ENCODE results near the gene SLIT2. TPM values are rescaled to one million over a fixed set of nuclear protein-coding genes. Genes with fewer than 3 reads are reported as not detected.

The SLIT2 gene
- total RNA-seq, 1 donor from 2014 or later: 11.2 TPM

GRCh38 chr4:20254511-20255250 lies 3.0 kb downstream of the SLIT2 start:
- DNase-seq (ENCODE audit: low read depth) (peak; percentile 48), FAIRE-seq (no peak)
- Histone ChIP-seq H4K20me1 (ENCODE audit: insufficient read depth, low read length) (peaks cover 16% of the 10 kb centered on the region), H3K9ac (ENCODE audit: low read length) (peak overlapping the region; percentile 77), H3K36me3 (ENCODE audit: insufficient read depth, low read length) (no peaks in the 10 kb centered on the region), H3K27ac (ENCODE audit: low read depth, low read length) (no peak overlapping the region), H2AFZ (ENCODE audit: low read depth, low read length) (peak overlapping the region; percentile 84), H3K4me1 (ENCODE audit: insufficient read depth, low read length) (peaks cover 24% of the 10 kb centered on the region), H3K27me3 (ENCODE audit: insufficient read depth, low read length) (no peaks in the 10 kb centered on the region), H3K4me3 (ENCODE audit: insufficient read depth, low read depth, low read length) (peak overlapping the region; percentile 74), H3K79me2 (ENCODE audit: insufficient read depth, low read length) (peaks cover 10% of the 10 kb centered on the region), H3K4me2 (ENCODE audit: low read length) (peak overlapping the region; percentile 98), H3K9me3 (ENCODE audit: insufficient read depth, low read depth, low read length) (no peaks in the 10 kb centered on the region)
- Mint-ChIP-seq H3K4me3 (ENCODE audit: unreplicated experiment) (peak overlapping the region; percentile 90), H3K9me3 (ENCODE audit: unreplicated experiment) (no peaks in the 10 kb centered on the region), H3K27me3 (ENCODE audit: low read depth, unreplicated experiment) (peaks cover 25% of the 10 kb centered on the region), H3K36me3 (ENCODE audit: low read depth, unreplicated experiment) (no peaks in the 10 kb centered on the region), H3K27ac (ENCODE audit: unreplicated experiment) (peak overlapping the region; percentile 36), H3K4me1 (ENCODE audit: low read depth, unreplicated experiment) (peaks cover 15% of the 10 kb centered on the region)
- TF ChIP-seq CTCF (IDR thresholded peaks at IDR 0.05; ENCODE audit: insufficient read depth, low read depth, low read length): no peak
- no peak for TF ChIP-seq EZH2 (IDR thresholded peaks at IDR 0.05; ENCODE audit: insufficient read depth, low read length)

GRCh38 chr4:20255251-20255586 lies 3.5 kb downstream of the SLIT2 start:
- Histone ChIP-seq H4K20me1 (ENCODE audit: insufficient read depth, low read length) (peaks cover 16% of the 10 kb centered on the region), H3K9ac (ENCODE audit: low read length) (peak overlapping the region; percentile 77), H3K4me3 (ENCODE audit: insufficient read depth, low read depth, low read length) (peak overlapping the region; percentile 74), H3K9me3 (ENCODE audit: insufficient read depth, low read depth, low read length) (no peaks in the 10 kb centered on the region), H3K27ac (ENCODE audit: low read depth, low read length) (no peak overlapping the region), H3K36me3 (ENCODE audit: insufficient read depth, low read length) (no peaks in the 10 kb centered on the region), H3K4me1 (ENCODE audit: insufficient read depth, low read length) (peaks cover 24% of the 10 kb centered on the region), H2AFZ (ENCODE audit: low read depth, low read length) (peak overlapping the region; percentile 84), H3K27me3 (ENCODE audit: insufficient read depth, low read length) (no peaks in the 10 kb centered on the region), H3K4me2 (ENCODE audit: low read length) (peak overlapping the region; percentile 98), H3K79me2 (ENCODE audit: insufficient read depth, low read length) (peaks cover 10% of the 10 kb centered on the region)
- H3K4me1 Mint-ChIP-seq (ENCODE audit: low read depth, unreplicated experiment): peaks cover 15% of the 10 kb centered on the region
- H3K27ac Mint-ChIP-seq (ENCODE audit: unreplicated experiment): no peak overlapping the region
- TF ChIP-seq EZH2 (IDR thresholded peaks at IDR 0.05; ENCODE audit: insufficient read depth, low read length) (no peak), CTCF (IDR thresholded peaks at IDR 0.05; ENCODE audit: insufficient read depth, low read depth, low read length) (no peak)
- no peaks in the 10 kb centered on the region for H3K9me3 Mint-ChIP-seq (ENCODE audit: unreplicated experiment)
- H3K36me3 Mint-ChIP-seq (ENCODE audit: low read depth, unreplicated experiment): no peaks in the 10 kb centered on the region
- peak overlapping the region; percentile 90 for H3K4me3 Mint-ChIP-seq (ENCODE audit: unreplicated experiment)
- no peak for FAIRE-seq
- no peak for DNase-seq (ENCODE audit: low read depth)
- peaks cover 25% of the 10 kb centered on the region for H3K27me3 Mint-ChIP-seq (ENCODE audit: low read depth, unreplicated experiment)

GRCh38 chr4:20255823-20256222 lies 4.1 kb downstream of the SLIT2 start:
- Histone ChIP-seq H3K4me2 (ENCODE audit: low read length) (peak overlapping the region; percentile 98), H3K9me3 (ENCODE audit: insufficient read depth, low read depth, low read length) (no peaks in the 10 kb centered on the region), H3K27ac (ENCODE audit: low read depth, low read length) (no peak overlapping the region), H3K36me3 (ENCODE audit: insufficient read depth, low read length) (no peaks in the 10 kb centered on the region), H4K20me1 (ENCODE audit: insufficient read depth, low read length) (peaks cover 16% of the 10 kb centered on the region), H3K4me3 (ENCODE audit: insufficient read depth, low read depth, low read length) (no peak overlapping the region), H3K9ac (ENCODE audit: low read length) (no peak overlapping the region), H3K79me2 (ENCODE audit: insufficient read depth, low read length) (peaks cover 10% of the 10 kb centered on the region), H3K4me1 (ENCODE audit: insufficient read depth, low read length) (peaks cover 24% of the 10 kb centered on the region), H2AFZ (ENCODE audit: low read depth, low read length) (no peak overlapping the region), H3K27me3 (ENCODE audit: insufficient read depth, low read length) (no peaks in the 10 kb centered on the region)
- FAIRE-seq: no peak
- Mint-ChIP-seq H3K4me3 (ENCODE audit: unreplicated experiment) (no peak overlapping the region), H3K27me3 (ENCODE audit: low read depth, unreplicated experiment) (peaks cover 23% of the 10 kb centered on the region), H3K27ac (ENCODE audit: unreplicated experiment) (no peak overlapping the region), H3K9me3 (ENCODE audit: unreplicated experiment) (no peaks in the 10 kb centered on the region), H3K4me1 (ENCODE audit: low read depth, unreplicated experiment) (peaks cover 15% of the 10 kb centered on the region), H3K36me3 (ENCODE audit: low read depth, unreplicated experiment) (no peaks in the 10 kb centered on the region)
- DNase-seq (ENCODE audit: low read depth): no peak
- TF ChIP-seq EZH2 (IDR thresholded peaks at IDR 0.05; ENCODE audit: insufficient read depth, low read length) (no peak), CTCF (IDR thresholded peaks at IDR 0.05; ENCODE audit: insufficient read depth, low read depth, low read length) (no peak)
